Measurements from ENCODE around the gene ZNF618.

Gene ZNF618

DNA sequence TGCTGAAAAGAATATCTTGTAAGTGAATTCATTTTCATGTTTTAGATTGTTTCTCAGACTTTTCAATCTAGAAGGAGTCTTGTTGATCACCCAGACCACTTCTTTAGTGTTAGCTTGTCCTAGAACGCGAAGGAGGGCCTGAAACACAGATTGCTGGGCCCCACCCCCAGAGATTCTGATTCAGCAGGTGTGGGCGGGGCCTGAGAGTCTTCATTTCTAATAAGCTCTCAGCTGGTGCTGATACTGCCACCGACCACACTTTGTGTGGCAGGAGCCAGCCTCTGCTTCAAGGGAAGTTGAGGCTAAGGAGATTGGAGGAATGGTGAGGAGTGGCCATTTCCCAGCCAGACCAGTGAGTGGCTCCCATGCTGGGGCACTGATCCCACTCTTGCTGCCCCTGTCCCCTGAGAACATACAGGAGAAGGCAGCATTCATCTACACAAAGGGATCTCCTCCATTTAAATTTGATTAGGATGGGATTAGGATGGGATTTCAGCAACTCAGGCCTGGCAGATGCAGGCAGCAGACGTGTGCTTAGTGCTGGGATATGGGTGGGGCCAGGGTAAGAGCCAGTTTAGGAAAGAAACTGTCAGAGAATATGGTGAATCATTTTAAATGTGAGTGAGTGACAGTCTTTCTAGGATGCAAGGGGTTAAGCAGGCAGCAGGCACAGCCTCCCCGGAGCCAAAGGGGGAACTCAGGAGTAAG is 35.9 kb downstream of the ZNF618 start:
- no peak for DNase-seq (ENCODE audit: low read depth)

DNA sequence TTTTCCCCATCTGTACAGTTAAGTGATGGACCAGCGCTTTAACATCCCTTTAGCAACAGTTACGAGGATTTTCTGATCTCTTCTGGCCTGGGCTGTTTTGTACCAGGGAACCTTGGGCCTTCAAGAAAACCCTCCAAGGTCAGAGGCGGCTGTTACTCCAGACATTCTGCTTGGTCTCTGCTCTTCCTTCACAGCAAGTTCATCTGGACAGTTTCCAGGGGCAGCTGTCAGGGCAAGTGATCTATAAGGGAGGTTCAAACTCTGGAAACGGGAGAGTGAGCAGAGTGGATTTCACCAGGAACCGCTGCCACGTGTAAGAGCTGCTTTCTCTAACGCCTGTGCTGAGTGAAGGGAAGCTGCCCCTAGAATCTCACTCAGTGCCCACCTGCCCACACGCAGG is 36.7 kb downstream of the ZNF618 start:
- no peak for DNase-seq (ENCODE audit: low read depth)

DNA sequence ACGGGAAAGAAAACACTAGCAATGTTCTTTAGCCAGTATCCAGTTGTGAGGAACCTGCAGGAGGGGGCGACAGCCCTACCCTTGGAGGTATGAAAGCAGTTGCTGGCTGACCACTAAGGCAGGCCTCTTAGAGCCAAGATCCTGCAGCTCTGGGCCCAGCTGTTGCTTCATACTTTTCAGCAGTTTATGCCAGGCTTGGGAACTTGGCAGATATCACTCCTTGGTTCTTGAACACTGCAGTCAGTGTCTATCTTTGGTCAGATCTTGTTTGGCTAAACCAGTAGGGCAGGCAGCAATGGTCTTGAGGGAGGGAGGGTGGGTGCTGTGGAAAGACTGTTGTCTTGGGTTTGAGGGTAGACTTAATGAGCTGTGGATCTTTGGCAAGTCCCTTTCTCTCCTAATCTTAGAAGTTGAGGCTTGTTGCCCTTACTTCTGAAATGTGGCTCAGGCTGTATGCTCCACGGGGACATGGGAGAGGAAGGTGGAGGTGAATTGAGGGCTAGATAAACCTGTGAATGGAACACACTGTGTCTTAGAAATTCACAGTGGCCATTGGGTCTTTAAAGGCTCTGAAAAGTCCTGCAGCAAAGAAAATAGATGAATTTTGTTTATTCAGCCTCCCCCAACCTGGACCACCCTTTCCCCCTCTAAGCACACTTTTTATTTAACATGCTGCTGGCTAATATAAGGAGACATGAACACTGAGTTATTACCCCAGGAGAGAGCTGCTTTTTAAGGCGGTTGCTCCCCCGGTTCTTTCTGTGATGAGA is 37.5 kb downstream of the ZNF618 start:
- DNase-seq (ENCODE audit: low read depth) = no peak

DNA sequence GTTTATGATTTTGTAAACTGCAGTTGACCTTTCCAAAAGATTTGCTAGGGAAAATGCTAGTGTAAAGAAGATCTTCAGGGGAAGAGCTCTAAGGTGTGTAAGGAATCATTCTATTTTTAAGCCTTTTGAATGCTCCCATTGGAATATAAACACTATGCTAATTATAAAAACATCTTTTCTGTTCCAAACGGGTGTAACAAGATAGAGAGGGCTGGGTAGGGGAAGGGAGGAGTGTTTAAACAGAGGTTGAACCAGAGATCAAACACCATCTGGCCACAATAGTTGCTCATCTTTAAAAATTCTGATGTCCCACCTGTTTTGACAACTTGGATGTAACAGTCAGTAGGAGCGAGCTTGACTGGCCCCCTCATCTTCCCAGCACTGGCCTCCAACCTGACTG is 38.4 kb downstream of the ZNF618 start:
- DNase-seq (ENCODE audit: low read depth) = no peak

DNA sequence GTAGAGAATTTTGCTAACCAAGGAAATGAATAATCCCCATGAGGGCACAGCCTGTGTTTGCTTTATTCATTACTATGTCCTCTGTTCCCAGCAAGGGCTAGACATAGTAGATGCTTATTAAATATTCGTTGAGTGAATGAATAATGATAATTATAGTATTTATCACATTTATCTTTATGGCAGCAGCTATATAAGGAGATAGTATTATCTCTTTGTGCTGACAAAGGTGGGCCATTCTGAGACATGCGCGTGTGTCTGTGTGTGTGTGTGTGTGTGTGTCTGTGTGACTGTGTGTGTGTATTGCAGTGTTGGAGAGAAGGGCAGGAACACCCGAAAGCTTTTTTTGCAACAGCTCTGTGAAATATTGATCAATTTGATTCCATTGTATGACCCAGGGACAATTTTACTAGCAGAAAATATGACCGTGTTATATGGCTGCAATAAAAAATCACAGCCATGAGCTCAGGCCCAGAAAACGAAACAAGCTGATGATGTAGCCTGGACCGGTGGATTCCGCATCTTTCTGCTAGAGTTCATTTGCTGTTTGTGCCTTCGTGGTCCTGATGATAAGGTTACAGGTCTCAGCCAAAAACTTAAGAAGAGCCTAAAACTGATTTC is 39.8 kb downstream of the ZNF618 start:
- no peak for DNase-seq (ENCODE audit: low read depth)

DNA sequence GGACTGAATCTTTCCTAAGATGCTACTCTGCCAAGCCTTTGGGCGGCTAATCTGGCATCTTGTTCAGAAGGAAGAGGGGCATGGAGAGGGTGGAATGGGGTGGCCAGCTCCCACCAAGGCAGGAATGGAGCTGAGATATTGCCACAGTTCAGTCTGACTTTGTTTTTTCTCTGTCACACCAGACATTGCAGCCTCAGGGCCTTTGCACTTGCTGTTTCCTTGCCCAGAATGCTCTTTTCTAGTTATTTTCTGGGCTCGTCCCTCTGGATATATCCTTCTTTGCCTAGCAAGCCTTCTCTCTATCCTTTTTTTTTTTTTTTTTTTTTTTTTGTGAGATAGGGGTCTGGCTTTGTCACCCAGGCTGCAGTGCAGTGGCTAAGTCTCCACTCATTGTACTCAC is 40.8 kb downstream of the ZNF618 start:
- DNase-seq (ENCODE audit: low read depth) = no peak

DNA sequence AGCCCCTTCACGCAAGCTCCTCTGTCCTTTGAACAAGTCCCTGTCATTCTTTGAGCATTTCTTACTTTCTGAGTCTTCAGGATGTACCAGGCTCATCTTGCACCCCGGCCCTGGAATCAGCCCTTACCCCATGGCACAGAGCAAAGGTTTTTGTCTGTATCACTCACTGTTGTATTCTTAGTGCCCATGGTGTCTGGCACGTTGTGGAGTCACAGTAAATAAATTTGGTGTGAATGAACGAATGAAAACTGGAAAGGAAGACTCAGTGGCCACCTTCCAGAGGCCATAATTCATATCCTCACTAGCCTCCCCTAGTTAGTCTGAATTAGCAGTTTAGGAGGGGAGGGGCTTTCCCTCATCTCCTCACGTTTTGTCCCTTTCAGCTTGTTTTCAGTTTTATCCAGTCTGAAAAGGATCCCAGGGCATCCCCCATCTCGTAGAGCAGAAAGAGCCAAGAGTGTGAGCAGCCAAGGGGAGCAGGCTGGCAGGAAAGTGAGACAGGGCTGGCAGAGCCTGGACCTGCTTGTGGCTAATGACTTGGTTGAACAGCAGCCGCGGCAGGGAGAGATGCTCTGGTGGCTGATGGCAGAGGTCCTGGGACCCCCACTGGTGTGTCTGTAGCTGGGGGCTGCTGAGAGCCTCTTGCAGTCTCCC is 42.7 kb downstream of the ZNF618 start:
- DNase-seq (ENCODE audit: low read depth) = no peak

DNA sequence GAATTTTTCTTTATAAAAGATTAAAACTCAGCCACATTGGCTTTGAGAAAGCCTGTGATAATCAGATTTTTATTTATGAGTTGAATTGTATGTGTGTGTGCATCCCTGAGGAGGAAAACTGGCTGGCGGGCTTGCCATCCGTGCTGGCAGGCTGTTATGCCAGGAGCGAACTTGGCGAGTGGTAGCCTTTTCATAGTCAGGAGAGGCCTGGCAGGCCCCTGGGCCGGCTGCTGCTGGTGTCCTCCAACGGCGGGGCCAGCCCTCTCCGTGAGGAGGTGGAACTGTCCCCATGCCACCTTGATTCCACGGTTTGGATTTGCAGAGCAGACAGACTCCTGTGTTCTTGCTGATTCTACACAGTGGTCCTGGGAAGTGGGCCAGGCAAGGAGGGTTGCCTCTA is 43.3 kb downstream of the ZNF618 start:
- no peak for DNase-seq (ENCODE audit: low read depth)

DNA sequence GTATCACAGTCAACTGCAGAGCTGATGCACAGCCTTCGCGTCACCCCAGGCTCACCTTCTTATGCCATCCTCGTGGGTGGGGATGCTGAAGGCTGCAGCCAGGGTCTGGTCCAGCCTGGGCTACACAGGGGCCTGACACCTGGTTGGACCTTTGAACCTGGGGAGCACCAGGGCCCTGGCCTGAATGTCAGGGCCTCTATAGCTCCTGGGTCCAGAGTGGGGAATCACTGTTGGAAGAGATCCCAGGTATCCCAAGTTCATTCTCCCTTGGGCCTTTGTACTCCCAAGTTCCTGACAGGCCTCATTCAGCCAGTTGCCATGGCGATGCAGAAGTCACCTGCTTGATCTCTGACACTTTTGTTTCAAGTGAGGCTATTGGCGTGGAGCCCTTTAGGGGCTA is 43.8 kb downstream of the ZNF618 start:
- no peak for DNase-seq (ENCODE audit: low read depth)

DNA sequence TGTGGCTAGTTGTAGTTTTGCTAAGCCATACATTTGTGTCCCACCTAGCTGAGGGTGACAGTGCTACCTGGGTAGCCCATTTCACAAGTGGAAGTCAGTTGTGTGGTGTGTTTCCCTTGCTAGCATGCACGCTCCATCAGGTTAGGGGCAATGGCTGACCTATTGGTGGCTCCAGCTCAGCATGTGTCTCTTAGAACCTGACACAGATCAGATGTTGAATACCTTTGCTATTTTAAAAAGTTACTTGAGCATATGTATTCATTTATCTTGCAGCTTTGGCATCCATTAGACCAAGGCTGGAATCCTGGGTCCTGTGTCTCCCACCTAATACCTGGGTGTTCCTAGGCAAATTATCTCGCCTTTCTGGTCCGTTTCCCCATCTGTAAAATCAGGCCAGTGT is 44.8 kb downstream of the ZNF618 start:
- no peak for DNase-seq (ENCODE audit: low read depth)

DNA sequence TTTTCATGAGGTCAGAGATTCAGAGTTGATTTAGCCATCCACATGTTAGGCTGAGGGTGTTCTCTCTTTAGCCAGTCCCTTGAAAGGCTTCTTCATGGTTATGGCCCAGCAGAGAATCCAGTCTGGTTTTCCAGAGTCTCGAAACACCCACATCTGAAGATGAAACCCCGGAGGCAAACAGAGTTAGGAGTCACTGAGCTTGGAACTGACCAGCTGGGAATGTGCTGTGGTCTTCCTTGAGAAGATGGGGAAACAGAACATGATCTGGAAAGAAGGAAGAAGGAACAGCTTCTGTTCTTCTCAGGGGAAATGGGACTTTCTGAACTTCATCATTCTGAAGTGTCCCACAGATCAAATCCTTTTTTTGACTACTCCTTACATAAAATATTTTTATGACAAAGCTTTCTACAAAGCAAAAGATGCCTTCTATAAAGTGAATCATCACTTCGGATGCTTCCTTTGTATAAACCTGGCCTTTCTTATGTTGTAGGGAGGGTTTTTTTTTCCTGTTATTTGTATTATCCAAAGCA is 45.4 kb downstream of the ZNF618 start:
- DNase-seq (ENCODE audit: low read depth) = no peak

DNA sequence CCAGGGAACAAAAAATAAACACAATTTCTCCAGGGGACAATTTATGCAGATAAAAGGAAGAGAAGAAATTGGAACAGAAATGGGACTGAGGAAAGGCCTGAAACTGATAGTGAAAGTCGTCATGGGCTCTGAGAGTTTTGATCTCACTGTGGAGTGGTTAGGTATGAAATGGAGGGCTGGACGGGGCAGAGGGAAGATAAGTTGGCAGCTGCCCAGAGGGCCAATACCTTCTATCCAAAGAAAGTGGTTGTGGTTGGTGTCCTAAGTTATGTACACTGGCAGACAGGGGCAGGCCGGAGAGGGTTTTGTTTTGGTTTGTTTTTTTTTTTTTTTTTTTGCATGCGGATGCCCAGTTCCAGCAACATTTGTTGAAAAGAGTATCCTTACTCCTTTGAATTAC is 46.1 kb downstream of the ZNF618 start:
- no peak for DNase-seq (ENCODE audit: low read depth)

DNA sequence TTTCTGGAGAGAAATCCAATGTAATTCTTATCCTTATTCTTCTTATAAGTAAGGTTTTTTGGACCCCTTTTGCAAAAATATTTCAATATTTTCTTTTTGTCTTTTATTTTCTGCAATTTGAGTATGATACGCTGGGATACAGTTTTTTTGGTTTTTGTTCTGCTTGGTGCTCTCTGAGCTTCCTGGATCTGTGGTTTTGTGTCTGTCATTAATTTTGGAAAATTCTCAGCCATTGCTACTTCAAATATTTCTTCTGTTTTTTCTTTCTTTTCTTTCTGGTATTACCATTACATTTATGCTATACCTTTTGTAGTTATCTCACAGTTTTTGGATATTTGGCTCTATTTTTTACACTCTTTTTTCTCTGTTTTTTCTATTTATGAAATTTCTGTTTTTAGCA is 50.1 kb downstream of the ZNF618 start:
- DNase-seq (ENCODE audit: low read depth) = no peak

DNA sequence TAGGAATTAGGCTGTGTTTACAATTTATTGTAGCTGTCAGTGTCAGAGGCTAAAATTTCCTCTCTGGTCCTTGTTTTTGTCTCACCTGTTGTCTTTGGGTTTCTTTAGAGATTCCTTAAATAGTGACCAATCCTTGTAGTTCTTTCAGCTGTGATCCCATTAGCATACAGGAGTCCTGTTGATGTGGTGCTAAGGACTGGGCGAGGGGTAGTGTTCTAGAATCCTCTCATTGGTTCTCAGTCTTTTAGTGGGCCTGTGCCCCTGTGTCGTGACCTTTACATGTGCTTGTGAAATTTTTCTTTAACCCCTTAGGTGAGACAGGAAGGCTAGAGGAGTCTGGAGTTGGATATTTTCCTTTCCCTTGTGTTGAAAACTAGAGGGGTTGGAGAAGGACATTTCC is 51.2 kb downstream of the ZNF618 start:
- no peak for DNase-seq (ENCODE audit: low read depth)

DNA sequence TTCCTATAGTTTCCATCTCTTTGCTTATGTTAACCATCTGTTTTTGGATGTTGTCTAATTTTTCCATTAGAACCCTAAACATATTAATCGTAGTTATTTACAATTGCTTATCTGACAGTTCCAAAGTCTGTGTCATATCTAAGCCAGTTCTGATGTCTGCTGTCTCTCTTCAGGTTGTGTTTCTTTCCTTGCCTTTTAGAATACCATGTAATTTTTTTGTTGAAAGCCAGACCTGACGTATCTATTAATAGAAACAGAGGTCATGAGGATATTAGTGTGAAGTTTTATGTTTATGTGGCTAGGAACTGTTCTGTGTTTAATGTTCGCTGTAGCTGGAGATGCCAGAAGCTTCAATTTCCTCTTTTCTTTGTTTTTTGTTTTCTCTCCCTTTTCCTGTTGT is 52.2 kb downstream of the ZNF618 start:
- DNase-seq (ENCODE audit: low read depth) = no peak

DNA sequence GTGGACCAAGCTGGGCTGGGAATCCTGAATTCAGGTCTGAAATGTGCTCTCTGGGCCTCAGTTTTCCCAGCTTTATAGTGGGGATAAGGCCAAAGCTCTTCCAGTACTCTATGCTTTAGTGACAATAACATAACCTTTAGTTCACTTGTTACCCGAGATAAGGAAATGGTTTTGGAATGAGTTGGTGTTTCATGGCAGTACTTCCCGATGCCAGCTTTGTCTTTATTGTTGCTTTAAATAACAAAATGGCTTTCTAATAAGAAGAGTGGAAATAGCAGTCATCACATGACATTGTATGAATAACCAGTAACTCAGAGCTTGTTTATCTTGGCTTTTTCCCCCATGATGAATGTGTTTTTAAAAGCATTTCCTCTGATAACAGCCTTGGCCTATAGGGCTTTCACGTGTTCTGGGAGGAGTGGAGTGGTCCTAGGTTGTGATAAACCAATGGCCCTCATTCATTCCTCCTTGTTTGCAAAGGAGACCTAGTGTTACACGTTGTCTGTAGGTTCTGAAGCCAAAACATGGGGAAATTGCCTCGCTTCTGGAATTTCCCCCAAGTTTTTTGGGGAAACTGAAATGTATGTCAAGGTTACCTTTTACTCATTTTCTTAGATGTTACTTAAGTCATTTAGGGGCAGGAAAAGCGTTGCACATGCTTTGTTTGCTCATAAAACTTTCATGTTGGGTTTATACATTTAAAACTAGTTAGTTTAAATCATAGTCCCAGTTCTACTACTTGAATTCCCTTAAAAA is 53.7 kb downstream of the ZNF618 start:
- DNase-seq (ENCODE audit: low read depth) = no peak

DNA sequence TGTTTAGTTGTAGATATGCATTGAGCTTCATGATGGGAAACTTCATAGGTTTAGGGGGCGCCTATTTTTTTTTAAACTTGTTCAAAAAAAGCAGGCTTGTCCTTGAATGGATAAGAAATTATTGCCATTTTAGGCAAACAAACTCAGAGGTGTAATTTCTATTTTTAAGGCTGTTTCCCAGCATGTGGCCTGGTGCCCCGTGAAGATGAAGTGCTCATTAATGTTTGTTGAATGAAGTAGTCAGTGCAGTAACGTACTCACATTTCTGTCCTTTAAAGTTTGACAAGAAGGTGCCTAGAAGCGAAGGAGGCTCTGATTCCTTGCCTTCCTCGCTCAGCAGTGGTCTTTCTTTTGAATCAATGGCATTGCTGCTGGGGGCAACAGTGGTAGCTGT is 54.3 kb downstream of the ZNF618 start:
- DNase-seq (ENCODE audit: low read depth) = no peak

DNA sequence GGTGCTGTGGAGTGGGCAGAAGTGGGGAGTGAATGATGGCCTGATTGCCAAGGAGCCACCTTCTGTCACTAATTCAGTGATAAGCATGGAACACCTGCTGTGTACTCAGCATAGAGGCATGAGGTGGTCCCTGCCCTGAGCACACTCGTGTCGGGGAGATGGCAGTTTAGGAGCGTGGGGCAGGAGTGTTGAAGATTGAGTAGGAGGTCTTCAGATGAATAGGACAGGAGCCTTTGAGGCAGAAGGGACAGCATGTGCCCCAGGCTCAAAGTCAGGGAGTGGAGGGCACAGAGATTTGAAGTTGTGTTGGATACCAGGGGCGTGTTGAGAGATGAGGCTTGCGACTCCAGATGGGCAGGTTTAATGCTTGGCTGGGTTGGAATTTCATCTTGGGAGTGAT is 55.0 kb downstream of the ZNF618 start:
- DNase-seq (ENCODE audit: low read depth) = no peak

DNA sequence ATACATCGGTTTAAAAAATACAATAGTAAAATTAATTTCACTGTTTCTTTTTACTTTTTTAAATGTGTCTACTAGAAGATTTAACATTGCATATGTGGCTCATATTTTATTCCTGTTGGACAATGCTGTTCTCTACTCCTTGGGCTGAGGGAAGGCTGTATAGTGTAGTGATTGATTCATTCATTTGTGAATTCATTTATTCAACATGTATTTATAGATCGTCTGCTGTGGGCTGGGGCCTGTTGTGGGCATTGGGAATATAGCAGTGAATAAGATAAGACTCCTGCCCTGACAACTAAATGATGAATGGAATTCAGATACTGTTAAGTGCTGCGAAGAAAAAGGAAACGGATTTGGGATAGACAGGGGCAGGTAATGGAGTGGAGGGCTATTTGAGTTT is 55.7 kb downstream of the ZNF618 start:
- no peak for DNase-seq (ENCODE audit: low read depth)

DNA sequence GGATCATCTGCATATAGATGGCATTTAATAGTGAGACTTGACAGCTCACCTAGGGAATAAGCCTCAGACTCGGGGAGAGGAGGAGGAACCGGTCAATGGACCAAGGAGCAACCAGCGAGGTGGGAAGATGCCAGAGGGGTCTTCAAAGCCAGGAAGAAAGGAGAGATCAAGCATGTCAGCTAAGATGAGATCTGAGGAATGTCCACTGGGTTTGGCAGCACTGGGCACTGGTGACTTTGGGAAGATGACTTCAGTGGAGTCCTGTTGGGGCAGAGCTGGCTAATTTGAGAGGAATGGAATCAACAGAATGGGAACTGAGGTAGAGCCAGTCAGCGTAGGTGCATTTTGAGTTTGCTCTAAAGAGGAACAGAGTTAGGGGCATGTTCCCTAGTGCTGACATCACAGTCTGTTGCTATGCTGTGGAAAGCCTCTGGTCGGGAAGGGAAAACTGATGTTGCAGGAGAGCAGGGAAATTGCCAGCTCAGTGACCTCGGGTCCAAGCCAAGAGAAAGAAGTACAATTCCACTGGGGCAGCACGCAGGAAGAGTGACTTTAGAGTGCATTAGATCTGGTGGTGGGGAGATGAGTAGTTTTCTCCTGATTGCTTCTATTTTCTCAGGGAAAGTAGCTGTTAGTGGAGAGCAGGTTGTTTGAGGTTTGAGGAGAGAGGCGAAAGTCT is 56.9 kb downstream of the ZNF618 start:
- no peak for DNase-seq (ENCODE audit: low read depth)

DNA sequence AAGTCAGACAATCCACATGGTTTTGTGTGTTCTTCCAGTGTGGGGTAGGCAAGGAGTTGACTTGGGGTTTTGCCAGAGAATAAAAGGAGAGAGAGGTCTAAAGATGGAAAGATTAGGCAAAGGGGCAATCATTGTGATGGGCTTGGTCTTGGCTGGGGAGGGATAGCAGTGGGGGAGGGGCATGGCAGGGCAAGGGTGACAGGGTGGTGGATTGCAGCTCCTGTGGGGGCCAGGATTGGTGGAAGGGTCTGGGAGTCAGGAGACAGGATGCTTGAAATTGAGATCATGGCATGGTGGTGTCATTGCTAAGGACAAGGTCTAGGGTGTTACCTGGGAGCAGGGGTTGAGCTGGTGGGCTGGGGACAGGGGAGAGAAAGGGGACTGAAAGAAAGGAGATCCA is 57.6 kb downstream of the ZNF618 start:
- DNase-seq (ENCODE audit: low read depth) = no peak
